ENCODE data around the gene FBLIM1.

Gene FBLIM1

GRCh38 chr1:15799928-15800835, 41.6 kb downstream of the FBLIM1 start (continued):
- peak; percentile 96 for TF ChIP-seq HIC1 (tag by site-specific recombination; IDR thresholded peaks at IDR 0.05)
- peak; percentile 39; the same call in 1 of the 2 replicates for TF ChIP-seq ZNF501 (tag by site-specific recombination; IDR thresholded peaks at IDR 0.05)
- TF ChIP-seq ZBTB8A (tag by site-specific recombination; IDR thresholded peaks at IDR 0.05) = no peak
- TF ChIP-seq ZNF157 (tag by site-specific recombination; IDR thresholded peaks at IDR 0.05) = no peak
- peak; percentile 79; the same call in 1 of the 2 replicates for TF ChIP-seq ZNF768 (tag by site-specific recombination; IDR thresholded peaks at IDR 0.05)
- peak; percentile 89 for TF ChIP-seq ZBTB44 (tag by site-specific recombination; IDR thresholded peaks at IDR 0.05)
- no peak for TF ChIP-seq HOXC10 (CRISPR knock-in tag; IDR thresholded peaks at IDR 0.05)
- peak; percentile 44; the same call in 1 of the 2 replicates for TF ChIP-seq ZBTB48 (tag by site-specific recombination; IDR thresholded peaks at IDR 0.05)
- TF ChIP-seq ZNF610 (tag by site-specific recombination; IDR thresholded peaks at IDR 0.05; ENCODE audit: borderline replicate concordance) = no peak
- no peak for TF ChIP-seq ZNF214 (tag by site-specific recombination; IDR thresholded peaks at IDR 0.05; ENCODE audit: borderline replicate concordance)
- TF ChIP-seq IKZF3 (tag by site-specific recombination; IDR thresholded peaks at IDR 0.05) = 0 out of 2 replicates have a peak, but pooled peaks have one; percentile 68
- peak; percentile 93 for TF ChIP-seq WT1 (tag by site-specific recombination; IDR thresholded peaks at IDR 0.05)
- TF ChIP-seq ZNF324 (tag by site-specific recombination; IDR thresholded peaks at IDR 0.05) = peak; percentile 37; the same call in 1 of the 2 replicates
- no peak for TF ChIP-seq ZNF112 (tag by site-specific recombination; IDR thresholded peaks at IDR 0.05)
- peak; percentile 83 for TF ChIP-seq SP3 (tag by site-specific recombination; IDR thresholded peaks at IDR 0.05)
- peak; percentile 57; the same call in 1 of the 2 replicates for TF ChIP-seq ZNF394 (tag by site-specific recombination; IDR thresholded peaks at IDR 0.05; ENCODE audit: borderline replicate concordance)
- no peak for TF ChIP-seq PRDM6 (tag by site-specific recombination; IDR thresholded peaks at IDR 0.05)
- no peak; the same call in 1 of the 2 replicates for TF ChIP-seq BCL11B (tag by site-specific recombination; IDR thresholded peaks at IDR 0.05; ENCODE audit: low read depth)
- TF ChIP-seq ZNF670 (tag by site-specific recombination; IDR thresholded peaks at IDR 0.05; ENCODE audit: low read depth) = no peak
- TF ChIP-seq OSR2 (tag by site-specific recombination; IDR thresholded peaks at IDR 0.05) = peak; percentile 75
- no peak for TF ChIP-seq ZSCAN30 (tag by site-specific recombination; IDR thresholded peaks at IDR 0.05)
- TF ChIP-seq SP2 (tag by site-specific recombination; IDR thresholded peaks at IDR 0.05) = peak; percentile 62
- no peak for TF ChIP-seq ZNF433 (tag by site-specific recombination; IDR thresholded peaks at IDR 0.05; ENCODE audit: low read depth)
- TF ChIP-seq ZNF580 (tag by site-specific recombination; IDR thresholded peaks at IDR 0.05) = no peak
- peak; percentile 36; the same call in 1 of the 2 replicates for TF ChIP-seq KLF10 (tag by site-specific recombination; IDR thresholded peaks at IDR 0.05)

All from HEK293 (cell line).